GM15510 (cell line): Measurements from ENCODE around the gene FIS1.

ENCODE experiments used
- POLR2A ChIP-seq: IDR thresholded peaks from 3 replicates; pipeline ENCODE4 v1.6.1; 2011; ENCODE audit warnings: borderline replicate concordance; ENCODE audit not compliant: insufficient read length; ENCODE audit errors: extremely low read depth

The FIS1 gene

GRCh38 chr7:101251871-101252659 is 7.2 kb upstream of the FIS1 start:
- peak; percentile 67 for TF ChIP-seq POLR2A

GRCh38 chr7:101250324-101250723 is 5.4 kb upstream of the FIS1 start:
- TF ChIP-seq POLR2A, result no peak

DNA sequence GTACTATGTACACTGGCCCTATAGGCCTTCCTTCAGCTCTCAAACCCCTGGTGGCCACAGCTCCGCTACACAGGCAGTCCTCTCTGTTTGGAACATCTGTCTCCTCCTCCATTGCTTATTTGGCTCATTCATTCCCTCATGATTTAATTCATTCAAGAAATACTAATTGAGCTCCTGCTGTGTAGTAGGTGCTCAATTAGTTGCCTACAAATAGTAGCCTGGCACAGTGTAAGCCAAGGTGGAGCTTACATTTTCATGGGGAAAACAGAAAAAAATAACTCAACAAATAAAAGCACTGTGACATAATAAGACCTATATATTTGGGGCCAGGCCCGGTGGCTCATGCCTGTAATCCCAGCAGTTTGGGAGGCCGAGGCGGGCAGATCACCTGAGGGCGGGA is 3.4 kb upstream of the FIS1 start:
- TF ChIP-seq POLR2A, result no peak

GRCh38 chr7:101245147-101245668 is 327 bp upstream of the FIS1 start:
- no peak for TF ChIP-seq POLR2A

- no peak for TF ChIP-seq POLR2A
These were observed 1.1 kb downstream of the FIS1 start for GRCh38 chr7:101243646-101244374.

DNA sequence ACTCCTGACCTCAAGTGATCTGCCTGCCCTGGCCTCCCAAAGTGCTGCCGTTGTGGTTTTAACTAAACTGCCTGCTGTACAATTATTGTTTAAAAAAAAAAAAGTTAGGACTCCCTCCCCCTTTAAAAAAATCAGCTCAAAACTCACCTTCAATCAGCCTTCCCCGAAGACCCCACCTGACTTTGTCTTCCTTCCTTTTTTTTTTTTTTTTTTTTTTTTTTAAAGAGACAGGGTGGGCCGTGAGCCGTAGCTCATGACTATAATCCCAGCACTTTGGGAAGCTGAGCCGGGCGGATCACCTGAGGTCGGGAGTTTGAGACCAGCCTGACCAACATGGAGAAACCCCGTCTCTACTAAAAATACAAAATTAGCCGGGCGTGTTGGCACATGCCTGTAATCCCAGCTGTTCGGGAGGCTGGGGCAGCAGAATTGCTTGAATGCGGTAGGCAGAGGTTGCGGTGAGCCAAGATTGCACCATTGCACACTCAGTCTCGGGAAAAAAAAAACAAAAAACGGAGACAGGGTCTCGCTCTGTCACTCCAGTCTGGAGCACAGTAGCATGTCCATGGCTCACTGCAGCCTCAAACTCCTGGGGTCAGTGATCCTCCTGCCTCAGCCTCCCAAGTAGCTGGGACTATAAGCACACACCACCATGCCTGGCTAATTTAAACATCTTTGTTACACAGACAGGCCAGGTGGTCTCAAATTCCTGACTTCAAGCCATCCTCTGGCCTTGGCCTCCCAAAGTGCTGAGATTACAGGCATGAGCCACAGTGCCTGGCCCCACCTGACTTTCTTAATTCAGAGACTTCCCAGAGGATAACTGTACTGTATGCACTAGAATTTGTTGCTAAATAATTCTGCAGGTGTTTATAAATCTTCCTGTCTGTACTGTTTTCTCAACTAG is 3.2 kb downstream of the FIS1 start:
- TF ChIP-seq POLR2A, result no peak

DNA sequence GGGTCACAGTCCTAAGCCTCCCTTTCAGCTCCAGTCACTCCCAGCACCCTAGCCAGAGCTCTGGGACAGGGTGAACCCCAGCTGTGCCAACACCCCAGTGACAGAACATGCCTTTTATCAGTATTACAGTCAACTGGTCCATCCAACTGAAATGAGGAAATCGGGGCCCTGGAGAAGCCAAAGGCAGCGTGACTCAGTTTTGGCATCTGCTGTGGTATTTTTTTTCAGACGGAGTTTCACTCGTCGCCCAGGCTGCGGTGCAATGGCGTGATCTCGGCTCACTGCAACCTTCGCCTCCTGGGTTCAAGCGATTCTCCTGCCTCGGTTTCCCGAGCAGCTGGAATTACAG is 3.9 kb downstream of the FIS1 start:
- TF ChIP-seq POLR2A, result no peak

GRCh38 chr7:101240226-101241014 is 4.5 kb downstream of the FIS1 start:
- TF ChIP-seq POLR2A, result no peak

DNA sequence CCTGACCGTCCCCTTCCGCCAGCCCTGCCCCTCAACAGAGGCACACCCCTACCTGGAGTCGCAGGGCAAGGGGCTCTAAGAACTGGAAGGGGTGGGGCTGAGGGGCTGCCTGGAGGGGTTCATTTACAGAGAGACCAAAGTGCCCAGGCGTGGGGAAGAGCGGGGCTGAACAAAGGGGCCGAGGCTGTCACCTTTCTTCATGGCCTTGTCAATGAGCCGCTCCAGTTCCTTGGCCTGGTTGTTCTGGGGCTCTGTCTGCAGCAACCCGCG is 5.0 kb downstream of the FIS1 start:
- TF ChIP-seq POLR2A, result no peak

DNA sequence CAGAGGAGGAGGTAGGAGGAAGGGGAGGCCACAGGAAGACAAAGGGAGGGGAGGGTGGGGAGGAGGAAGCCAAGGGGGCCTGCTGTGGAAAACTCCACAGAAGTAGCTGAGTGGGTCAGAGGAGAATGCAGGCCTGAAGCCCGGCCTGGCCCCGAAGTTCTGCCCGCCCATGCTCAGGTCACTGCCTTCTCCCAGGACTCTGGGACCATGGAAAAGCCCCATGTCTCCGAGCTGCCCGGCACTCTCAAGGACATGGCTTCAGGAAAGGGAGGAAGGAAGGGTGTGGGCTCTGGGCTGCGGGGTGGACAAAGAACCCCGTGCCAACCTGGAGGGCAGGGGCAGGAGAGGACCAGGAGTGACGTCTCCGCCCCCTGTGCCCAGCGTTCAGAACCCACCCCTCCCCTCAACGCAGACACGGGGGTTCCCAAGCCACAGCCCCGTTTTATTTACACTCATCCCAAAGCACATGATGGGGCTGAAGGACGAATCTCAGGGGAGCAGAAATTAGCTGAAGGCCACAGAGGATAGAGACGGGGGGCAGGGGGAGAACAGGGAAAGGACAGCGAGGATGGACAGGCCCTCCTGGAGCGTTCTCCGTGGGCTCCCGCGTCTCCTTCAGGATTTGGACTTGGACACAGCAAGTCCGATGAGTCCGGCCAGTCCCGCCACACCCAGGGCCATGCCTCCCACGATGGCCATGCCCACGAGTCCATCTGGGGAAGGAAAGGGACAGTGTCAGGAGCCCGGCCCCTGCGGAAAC is 5.5 kb downstream of the FIS1 start:
- no peak for TF ChIP-seq POLR2A

DNA sequence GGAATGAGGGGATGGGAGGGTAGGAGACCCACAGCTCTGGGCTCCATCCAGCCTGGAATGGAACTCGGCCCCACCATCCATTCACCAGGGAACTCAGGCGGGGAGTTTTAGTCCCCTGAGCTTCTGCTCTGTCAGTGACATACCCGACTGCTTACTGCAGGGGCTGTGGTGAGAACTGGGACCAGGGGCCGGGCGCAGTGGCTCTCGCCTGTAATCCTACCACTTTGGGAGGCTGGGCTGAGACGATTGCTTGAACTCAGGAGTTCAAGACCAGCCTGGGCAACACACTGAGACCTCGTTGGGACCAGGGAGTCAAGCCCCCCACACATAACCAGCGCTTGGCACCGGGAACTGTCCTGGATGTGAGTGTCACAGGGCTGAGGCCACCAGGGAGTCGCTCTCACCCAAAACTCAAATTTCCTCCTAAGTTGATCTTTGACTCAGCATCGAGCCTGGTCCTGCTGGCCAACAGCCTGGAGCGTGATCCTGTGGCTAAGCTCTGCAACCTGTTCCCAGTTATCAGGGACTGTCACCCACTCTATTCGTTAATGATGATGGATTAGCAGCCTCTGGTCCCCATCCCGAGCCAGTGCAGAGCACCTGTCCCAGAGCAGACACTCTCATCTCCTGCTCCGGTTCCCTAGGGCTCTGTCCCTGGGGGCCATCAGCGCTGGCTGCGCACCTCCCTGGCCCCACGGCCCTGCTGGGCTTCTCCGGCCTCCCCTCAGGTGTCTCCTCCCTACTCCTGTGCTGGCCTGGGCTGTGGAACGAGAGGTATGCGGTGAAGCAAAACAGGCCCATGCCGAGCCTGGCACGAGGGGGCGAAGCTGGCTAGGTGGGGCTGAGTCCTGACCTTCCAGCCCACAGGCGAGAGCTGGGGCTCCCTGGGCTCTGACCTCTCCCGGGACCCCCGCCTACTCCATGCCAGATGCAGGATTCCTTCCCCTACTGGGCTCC is 6.4 kb downstream of the FIS1 start:
- no peak for TF ChIP-seq POLR2A

DNA sequence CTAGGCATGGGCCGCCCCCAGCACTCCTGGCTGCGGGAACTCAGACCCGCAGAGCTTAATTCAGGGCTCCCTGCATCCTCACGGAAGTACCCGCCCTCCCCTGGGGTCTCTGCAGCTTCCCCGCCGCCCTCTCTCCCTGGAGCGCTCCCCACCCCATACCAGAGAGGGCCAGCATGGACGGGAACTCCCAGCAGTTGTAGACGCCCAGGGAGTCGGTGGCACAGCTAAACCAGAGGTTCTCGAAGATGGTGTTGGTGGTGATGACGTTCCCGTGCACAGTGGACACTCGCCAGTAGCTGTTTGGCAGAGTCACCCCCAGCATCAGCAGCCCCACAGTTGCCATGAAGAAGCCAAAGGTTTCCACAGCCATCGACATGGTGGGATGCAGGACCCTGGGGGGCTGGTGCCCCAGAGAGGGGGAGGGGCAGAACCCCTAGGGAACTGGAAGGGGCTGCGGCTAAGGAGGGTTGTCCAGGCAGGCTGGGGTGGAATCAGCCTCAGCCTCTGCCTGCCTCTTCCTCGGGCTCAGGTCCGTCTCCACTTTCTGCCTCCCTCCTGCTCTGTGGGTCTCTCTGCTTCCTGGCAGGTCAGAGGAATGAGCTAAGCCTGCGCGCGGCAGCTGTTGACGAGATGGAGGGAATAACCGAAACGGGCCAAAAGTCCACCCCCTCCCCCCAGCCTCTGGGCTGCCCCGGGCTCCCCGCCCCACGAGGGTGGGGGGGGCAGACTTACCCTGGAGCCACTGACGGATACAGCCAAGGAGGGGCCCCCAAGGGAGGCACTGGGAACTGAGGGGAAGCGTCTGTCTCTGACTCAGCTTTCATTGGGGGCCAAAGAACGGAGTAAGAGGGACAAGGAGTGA is 7.4 kb downstream of the FIS1 start, which contains the start of gene CLDN15:
TSS of gene CLDN15 (minus strand) at position 597 of the 862 bp plus-strand sequence. CDS start at position 376, 221 bp downstream.
- no peak for TF ChIP-seq POLR2A
